Measurements from ENCODE around the gene ARHGAP9.

The ARHGAP9 gene

GRCh38 chr12:57489157-57489641, 9.5 kb upstream of the ARHGAP9 start:
- DNase-seq (ENCODE audit: low read depth in 1 of 2, low spot score in 1 of 2): no peak
- no peak for TF ChIP-seq GABPA (IDR thresholded peaks at IDR 0.05; ENCODE audit: low read depth)
- no peak for TF ChIP-seq POLR2AphosphoS5 (IDR thresholded peaks at IDR 0.05; ENCODE audit: low read depth)
- TF ChIP-seq REST (IDR thresholded peaks at IDR 0.05; ENCODE audit: insufficient replicate concordance, low read depth): no peak
- no peak for TF ChIP-seq CTCF (IDR thresholded peaks at IDR 0.05; ENCODE audit: insufficient read depth, low read length)
- TF ChIP-seq SPI1 (IDR thresholded peaks at IDR 0.05; ENCODE audit: borderline replicate concordance, low read depth): no peak
- no peaks in the 10 kb centered on the region for H3K27me3 ChIP-seq (ENCODE audit: insufficient read depth, poor library complexity, severe bottlenecking)
- H3K4me3 ChIP-seq (replicated peaks; ENCODE audit: insufficient read depth, low read length): peak overlapping the region; percentile 93
- no peak overlapping the region for H3K27ac ChIP-seq (replicated peaks)

- TF ChIP-seq GABPA (IDR thresholded peaks at IDR 0.05; ENCODE audit: low read depth): no peak
- no peak for TF ChIP-seq REST (IDR thresholded peaks at IDR 0.05; ENCODE audit: insufficient replicate concordance, low read depth)
- no peak for TF ChIP-seq SPI1 (IDR thresholded peaks at IDR 0.05; ENCODE audit: borderline replicate concordance, low read depth)
- no peak for TF ChIP-seq POLR2AphosphoS5 (IDR thresholded peaks at IDR 0.05; ENCODE audit: low read depth)
- TF ChIP-seq CTCF (IDR thresholded peaks at IDR 0.05; ENCODE audit: insufficient read depth, low read length): no peak
- Histone ChIP-seq H3K27me3 (ENCODE audit: insufficient read depth, poor library complexity, severe bottlenecking) (no peaks in the 10 kb centered on the region), H3K4me3 (replicated peaks; ENCODE audit: insufficient read depth, low read length) (peak overlapping the region; percentile 93), H3K27ac (replicated peaks) (peak overlapping the region; percentile 84)
- no peak for DNase-seq (ENCODE audit: low read depth in 1 of 2, low spot score in 1 of 2)
Observed at GRCh38 chr12:57488402-57489156, 8.9 kb upstream of the ARHGAP9 start.

GRCh38 chr12:57487597-57488401, 8.1 kb upstream of the ARHGAP9 start, which contains the start of gene MARS1:
MARS1 (plus strand) TSS chr12:57488068; CDS start chr12:57488091, 23 bp downstream.
- TF ChIP-seq POLR2AphosphoS5 (IDR thresholded peaks at IDR 0.05; ENCODE audit: low read depth) (peak; percentile 91), REST (IDR thresholded peaks at IDR 0.05; ENCODE audit: insufficient replicate concordance, low read depth) (peak; percentile 53), SPI1 (IDR thresholded peaks at IDR 0.05; ENCODE audit: borderline replicate concordance, low read depth) (peak; percentile 69; the same call in 1 of the 2 replicates), GABPA (IDR thresholded peaks at IDR 0.05; ENCODE audit: low read depth) (peak; percentile 88), CTCF (IDR thresholded peaks at IDR 0.05; ENCODE audit: insufficient read depth, low read length) (no peak)
- Histone ChIP-seq H3K27ac (replicated peaks) (peak within 1 kb of the TSS; percentile 84), H3K4me3 (replicated peaks; ENCODE audit: insufficient read depth, low read length) (peak within 1 kb of the TSS; percentile 93), H3K27me3 (ENCODE audit: insufficient read depth, poor library complexity, severe bottlenecking) (no peaks in the 10 kb centered on the region)
- peak; percentile 96 to 98 for DNase-seq (ENCODE audit: low read depth in 1 of 2, low spot score in 1 of 2)
